Testis (tissue), 3 donors: ENCODE data around the gene CYP3A5. TPM values are rescaled to one million over a fixed set of nuclear protein-coding genes. Genes with fewer than 3 reads are reported as not detected.

Experiments used
- DNase-seq: peaks from one replicate; pipeline ENCODE4 v3.0.0-alpha.2; 2019
- H3K27ac ChIP-seq, 2 donors: fragments of 200-600 bp; sonication (generic); one replicate each; pipeline ENCODE4 v1.5.1; 2019
- H3K27me3 ChIP-seq: fragments of 200-600 bp; sonication (generic); one replicate; pipeline ENCODE4 v1.5.1; 2019
- H3K36me3 ChIP-seq: fragments of 200-600 bp; sonication (generic); one replicate; pipeline ENCODE4 v1.5.1; 2017; ENCODE audit warnings: low read depth; ENCODE audit errors: missing control alignments
- H3K4me1 ChIP-seq: fragments of 200-600 bp; sonication (generic); one replicate; pipeline ENCODE4 v1.5.1; 2019
- H3K4me3 ChIP-seq, 2 donors: fragments of 200-600 bp; sonication (generic); one replicate each; pipeline ENCODE4 v1.5.1; 2017 to 2019
- H3K9me3 ChIP-seq: fragments of 200-600 bp; sonication (generic); one replicate; pipeline ENCODE4 v1.5.1; 2017
- CTCF ChIP-seq, 3 experiments: fragments of 450-650 bp in 2 of 3; fragments of 200-600 bp in 1 of 3; sonication (generic) in 1 of 3; IDR thresholded peaks; one replicate each; pipeline ENCODE4 v1.5.1; 2016 to 2019; ENCODE audit warnings: antibody characterized with exemption in 3 of 3, mild to moderate bottlenecking in 2 of 3, moderate library complexity in 1 of 3
- POLR2A ChIP-seq: fragments of 450-650 bp; IDR thresholded peaks from one replicate; pipeline ENCODE4 v1.6.1; 2017; ENCODE audit warnings: antibody characterized with exemption, mild to moderate bottlenecking, moderate library complexity
- WGBS, 2 donors: methylation state at CpG; one replicate each; pipeline ENCODE4 v1.1.5; 2018; 5-methylcytosine and 5-hydroxymethylcytosine counted together
- intact Hi-C: fragments of 100-400 bp; cut with DNase I; formaldehyde crosslinking; loops from one replicate; pipeline ENCODE4 v1.15.1; 2023; ENCODE audit warnings: low total_unique reads
- polyA plus RNA-seq: library from polyadenylated mRNA; stranded (reverse); fragments of 350-450 nt; fragmentation: Illumina TruSeq; extraction: RNeasy Lipid Tissue Mini Kit (QIAGEN cat#74804); gene quantifications from one replicate; pipeline ENCODE4 v1.2.3, GENCODE V29; 2014; ENCODE audit warnings: low read depth, low replicate concordance; ENCODE audit not compliant: insufficient read depth
- total RNA-seq, 2 donors: library from RNA; depleted of rRNA; stranded (reverse); fragments of >200 nt; gene quantifications; one replicate each; pipeline ENCODE4 v1.2.3, GENCODE V29; 2016

CYP3A5 gene
- total and polyA plus RNA-seq, 3 donors from 2014 or later: 0.12 to 0.63 (median 0.55) TPM

DNA sequence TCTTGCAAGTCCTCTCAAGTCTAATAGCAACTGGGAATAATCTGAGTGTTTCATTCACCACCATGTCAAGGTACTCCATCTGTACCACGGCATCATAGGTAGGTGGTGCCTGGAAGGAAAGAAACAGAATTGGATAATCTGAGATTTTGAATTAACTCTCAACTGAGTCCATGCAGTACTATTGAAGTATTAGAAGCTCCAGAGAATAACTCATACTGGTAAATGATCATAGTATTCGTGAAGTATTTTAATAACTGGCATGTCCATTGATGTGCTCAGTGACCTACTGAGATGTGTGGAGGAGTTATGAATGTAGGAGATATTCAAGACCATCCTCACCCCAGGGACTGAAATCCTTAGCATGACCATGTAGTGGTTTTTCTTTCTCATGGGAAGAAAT is 27.1 kb downstream of the CYP3A5 start:
- no peak for DNase-seq
- H3K9me3 ChIP-seq: no peaks in the 10 kb centered on the region
- intact Hi-C loops: no loop called here
- TF ChIP-seq CTCF (IDR thresholded peaks at IDR 0.05): no peak
- TF ChIP-seq POLR2A: no peak
- 93 to 97% methylated on average over 2 of the region's 2 CpGs for WGBS, 2 donors
- H3K4me1 ChIP-seq: no peaks in the 10 kb centered on the region
- H3K4me3 ChIP-seq: no peak overlapping the region
- H3K27me3 ChIP-seq: no peaks in the 10 kb centered on the region
- no peaks in the 10 kb centered on the region for H3K36me3 ChIP-seq
- no peak overlapping the region for H3K27ac ChIP-seq

DNA sequence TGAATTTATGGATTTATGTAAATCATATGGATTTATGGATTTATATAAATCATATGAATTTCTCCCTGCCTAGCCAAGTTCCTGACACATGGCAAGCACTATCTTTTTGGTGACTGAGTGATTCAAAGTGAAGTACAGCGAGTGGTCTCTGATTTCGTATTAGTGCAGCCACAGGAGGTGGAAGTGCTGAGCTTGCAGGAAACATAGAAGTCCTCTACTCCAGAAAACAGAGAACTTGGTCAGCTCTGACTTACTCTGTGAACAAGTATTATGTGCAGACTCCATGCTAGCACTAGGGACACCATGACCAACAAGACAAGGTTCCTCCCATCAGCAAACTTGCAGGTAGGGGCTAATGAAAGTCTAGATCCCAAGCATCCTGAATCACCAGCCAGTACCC is 28.5 kb downstream of the CYP3A5 start:
- no peaks in the 10 kb centered on the region for H3K27me3 ChIP-seq
- H3K36me3 ChIP-seq: no peaks in the 10 kb centered on the region
- no peak for DNase-seq
- WGBS, 2 donors: 98 to 100% methylated on average over 2 of the region's 2 CpGs
- intact Hi-C loops: no loop called here
- TF ChIP-seq POLR2A (no peak), CTCF (IDR thresholded peaks at IDR 0.05) (no peak)
- H3K4me3 ChIP-seq: no peak overlapping the region
- no peak overlapping the region for H3K27ac ChIP-seq
- no peaks in the 10 kb centered on the region for H3K9me3 ChIP-seq
- H3K4me1 ChIP-seq: no peaks in the 10 kb centered on the region

DNA sequence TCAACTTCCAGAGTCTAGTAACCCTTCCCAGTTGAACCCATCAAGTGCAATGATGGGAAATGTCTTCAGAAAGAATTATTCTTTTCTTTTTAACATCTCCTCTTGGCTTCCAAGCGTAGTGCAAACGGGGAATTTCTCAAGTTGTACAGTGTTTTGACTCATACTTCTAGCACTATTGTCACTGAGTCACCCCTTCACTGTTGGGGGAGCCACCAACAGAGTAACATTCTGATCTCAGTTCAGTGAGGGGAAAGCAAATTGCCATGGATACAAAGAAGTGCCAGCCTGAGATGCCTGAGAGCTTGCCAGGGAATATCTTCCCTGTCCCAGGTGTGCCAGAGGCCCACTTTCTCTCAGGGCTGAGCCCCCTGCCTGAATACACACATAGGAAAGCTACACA is 31.0 kb downstream of the CYP3A5 start:
- no peak for DNase-seq
- intact Hi-C loops: no loop called here
- Histone ChIP-seq H3K27me3 (no peaks in the 10 kb centered on the region), H3K9me3 (no peaks in the 10 kb centered on the region), H3K27ac (no peak overlapping the region), H3K36me3 (no peaks in the 10 kb centered on the region), H3K4me1 (no peaks in the 10 kb centered on the region), H3K4me3 (no peak overlapping the region)
- 94 to 100% methylated on average over 2 of the region's 2 CpGs for WGBS, 2 donors
- no peak for TF ChIP-seq CTCF (IDR thresholded peaks at IDR 0.05)
- no peak for TF ChIP-seq POLR2A

GRCh38 chr7:99645590-99645989 is 34.2 kb downstream of the CYP3A5 start:
- no peaks in the 10 kb centered on the region for H3K4me1 ChIP-seq
- DNase-seq: no peak
- H3K4me3 ChIP-seq: no peak overlapping the region
- WGBS, 2 donors: 93 to 96% methylated on average over 1 of the region's 1 CpG
- no peaks in the 10 kb centered on the region for H3K36me3 ChIP-seq
- H3K27me3 ChIP-seq: no peaks in the 10 kb centered on the region
- intact Hi-C loops: no loop called here
- TF ChIP-seq CTCF (IDR thresholded peaks at IDR 0.05): no peak
- TF ChIP-seq POLR2A: no peak
- no peaks in the 10 kb centered on the region for H3K9me3 ChIP-seq
- H3K27ac ChIP-seq: no peak overlapping the region

- no peak overlapping the region for H3K4me3 ChIP-seq
- no peak for DNase-seq
- intact Hi-C loops: no loop called here
- no peaks in the 10 kb centered on the region for H3K9me3 ChIP-seq
- H3K36me3 ChIP-seq: no peaks in the 10 kb centered on the region
- H3K4me1 ChIP-seq: no peaks in the 10 kb centered on the region
- no peak overlapping the region for H3K27ac ChIP-seq
- 95 to 96% methylated on average over 3 of the region's 3 CpGs for WGBS, 2 donors
- H3K27me3 ChIP-seq: no peaks in the 10 kb centered on the region
- TF ChIP-seq POLR2A (no peak), CTCF (IDR thresholded peaks at IDR 0.05) (no peak)
Measured at GRCh38 chr7:99644431-99644830, 35.4 kb downstream of the CYP3A5 start.
